CD4-positive, alpha-beta T cell treated with Interleukin-6 for 4 hours (primary cell): Measurements from ENCODE around the gene PSTPIP1.

Experiments
- DNase-seq: peaks from one replicate; pipeline ENCODE4 v3.0.0-alpha.2; 2020; ENCODE audit warnings: mixed read lengths

The PSTPIP1 gene

GRCh38 chr15:77001966-77002365, 7.0 kb downstream of the PSTPIP1 start:
- no peak for DNase-seq

- DNase-seq = no peak
These were observed 7.5 kb downstream of the PSTPIP1 start for GRCh38 chr15:77002436-77002835.

- peak; percentile 79 for DNase-seq
These were observed 8.3 kb downstream of the PSTPIP1 start for GRCh38 chr15:77002954-77003912.

DNA sequence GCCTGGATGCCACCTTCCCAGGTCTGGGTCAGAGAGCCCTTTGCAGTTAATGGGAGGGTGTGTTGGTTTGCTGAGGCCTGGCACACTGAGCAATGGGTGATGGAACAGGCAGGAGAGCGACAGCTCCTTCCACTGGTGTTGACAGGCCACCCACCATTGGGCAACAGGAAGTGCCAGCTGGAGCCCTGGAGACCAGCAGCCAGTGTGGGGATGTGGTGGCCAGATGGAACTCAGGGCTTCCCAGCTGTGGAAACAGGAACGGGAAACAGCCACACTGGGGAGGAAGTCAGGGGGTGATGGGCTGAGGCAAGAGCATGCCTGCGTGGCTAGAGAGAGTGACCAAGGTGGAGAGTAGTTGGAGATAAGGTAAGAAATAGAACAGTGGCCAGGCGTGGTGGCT, 9.3 kb downstream of the PSTPIP1 start:
- no peak for DNase-seq

DNA sequence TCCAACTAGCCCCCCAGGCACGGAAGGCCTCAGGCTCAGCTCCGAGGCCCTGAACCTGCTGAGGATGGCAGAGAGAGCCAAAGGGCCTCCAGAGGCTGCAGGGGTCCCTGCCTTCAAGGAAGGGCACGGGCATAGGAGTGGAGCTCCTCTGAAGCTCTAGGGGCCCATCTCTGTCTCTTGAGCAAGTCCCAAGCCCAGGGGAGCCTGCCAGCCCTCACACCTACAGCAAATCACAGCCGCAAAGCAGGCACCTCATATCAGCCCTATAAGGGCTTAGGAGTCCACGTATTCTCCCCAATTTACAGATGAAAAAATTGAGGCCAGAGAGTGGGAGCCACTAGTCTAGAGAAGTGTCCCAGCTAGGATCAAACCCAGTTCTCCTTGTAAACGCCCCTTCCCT, 14.2 kb downstream of the PSTPIP1 start:
- no peak for DNase-seq

DNA sequence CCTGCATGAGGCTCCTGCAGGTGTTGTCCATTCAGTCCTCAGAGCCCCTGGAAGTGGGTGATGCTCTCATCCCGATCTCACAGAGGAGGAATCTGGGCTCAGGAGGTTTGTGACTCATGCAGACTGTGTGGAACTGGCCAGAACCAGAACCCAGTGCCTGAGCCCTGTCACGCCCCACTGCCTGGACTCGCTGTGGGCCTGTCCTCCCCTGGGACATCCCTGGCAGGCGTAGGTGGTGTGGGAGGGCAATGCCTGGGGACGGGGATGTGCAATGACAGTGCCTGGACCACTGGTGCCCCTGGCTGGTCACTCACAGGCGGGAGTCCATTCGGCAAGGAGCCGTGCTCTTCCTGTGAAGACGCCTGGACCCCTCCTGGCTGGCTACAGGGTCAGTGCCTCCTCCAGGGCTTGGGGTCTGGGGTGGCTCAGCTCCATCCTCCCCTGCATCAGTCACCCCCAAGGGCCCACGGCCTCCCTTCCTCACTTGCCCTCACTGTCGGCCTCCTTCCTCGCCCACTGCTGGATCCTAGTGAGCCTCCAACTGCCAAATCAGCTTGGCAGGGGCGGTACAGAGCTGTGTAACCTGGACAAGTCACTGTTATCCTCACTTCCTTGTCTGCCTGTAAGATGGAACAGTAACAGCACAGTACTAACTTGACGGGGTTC, 14.9 kb downstream of the PSTPIP1 start:
- no peak for DNase-seq

GRCh38 chr15:77010312-77010686, 15.4 kb downstream of the PSTPIP1 start:
- DNase-seq = no peak

DNA sequence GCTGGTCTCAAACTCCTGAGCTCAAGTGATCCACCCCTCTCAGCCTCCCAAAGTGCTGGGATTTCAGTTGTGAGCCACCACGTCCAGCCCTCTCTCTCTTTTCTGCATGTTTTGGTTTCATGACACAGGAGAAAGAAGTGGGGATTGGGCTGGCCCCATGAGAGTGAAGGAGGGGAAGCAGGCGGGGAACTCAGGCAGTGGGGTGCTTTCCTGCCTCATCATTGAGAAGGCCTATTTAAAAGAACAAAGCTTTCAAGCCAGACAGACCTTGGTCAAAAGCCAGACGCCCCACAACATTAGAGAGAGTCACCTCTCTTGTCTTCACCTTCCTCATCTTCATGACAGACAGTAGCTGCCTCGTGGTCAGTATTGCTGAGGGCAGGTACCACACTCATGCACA, 15.9 kb downstream of the PSTPIP1 start:
- DNase-seq = peak; percentile 41

DNA sequence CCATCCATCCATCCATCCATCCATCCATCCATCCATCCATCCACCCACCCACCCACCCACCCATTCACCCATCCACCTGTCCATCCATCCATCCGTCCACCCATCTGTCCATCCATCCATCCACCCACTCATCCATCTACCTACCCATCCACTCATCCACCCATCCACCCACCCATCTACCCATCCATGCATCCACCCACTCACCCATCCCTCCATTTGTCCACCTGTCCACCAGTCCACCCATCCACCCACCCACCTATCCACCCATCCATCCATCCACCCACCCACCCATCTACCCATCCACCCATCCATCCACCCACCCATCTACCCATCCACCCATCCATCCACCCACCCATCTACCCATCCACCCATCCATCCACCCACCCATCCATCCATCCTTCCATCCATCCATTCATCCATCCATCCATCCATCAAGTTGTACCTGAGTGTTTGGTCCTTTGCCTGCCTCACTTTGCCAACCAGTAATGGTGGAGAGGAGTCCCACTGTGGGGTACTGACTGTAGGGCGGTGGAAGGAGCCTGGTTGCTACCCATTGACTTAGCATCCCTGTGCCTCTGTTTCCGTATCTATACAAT, 17.3 kb downstream of the PSTPIP1 start:
- no peak for DNase-seq

- DNase-seq = peak; percentile 70
These were observed 17.9 kb downstream of the PSTPIP1 start for GRCh38 chr15:77012868-77013267.

DNA sequence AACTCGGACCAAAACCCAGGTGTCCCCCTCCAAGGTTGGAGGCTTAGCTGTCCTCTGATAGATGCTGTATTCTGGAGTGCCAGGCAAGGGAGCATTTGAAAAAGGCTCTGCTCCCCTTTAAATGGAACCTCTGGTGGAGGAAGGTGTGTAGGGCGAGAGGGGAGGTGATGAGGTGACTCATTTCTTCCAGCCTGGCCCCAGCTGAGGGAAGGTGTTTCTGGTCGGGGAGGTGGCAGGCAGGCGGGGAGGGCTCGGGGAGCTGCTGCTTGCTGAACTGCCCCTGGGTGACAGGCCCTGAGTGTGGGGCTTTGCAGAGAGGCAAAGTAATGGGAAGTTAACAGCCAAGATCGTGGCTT, 18.8 kb downstream of the PSTPIP1 start:
- peak; percentile 90 for DNase-seq

GRCh38 chr15:77014132-77015081, 19.5 kb downstream of the PSTPIP1 start:
- no peak for DNase-seq

DNA sequence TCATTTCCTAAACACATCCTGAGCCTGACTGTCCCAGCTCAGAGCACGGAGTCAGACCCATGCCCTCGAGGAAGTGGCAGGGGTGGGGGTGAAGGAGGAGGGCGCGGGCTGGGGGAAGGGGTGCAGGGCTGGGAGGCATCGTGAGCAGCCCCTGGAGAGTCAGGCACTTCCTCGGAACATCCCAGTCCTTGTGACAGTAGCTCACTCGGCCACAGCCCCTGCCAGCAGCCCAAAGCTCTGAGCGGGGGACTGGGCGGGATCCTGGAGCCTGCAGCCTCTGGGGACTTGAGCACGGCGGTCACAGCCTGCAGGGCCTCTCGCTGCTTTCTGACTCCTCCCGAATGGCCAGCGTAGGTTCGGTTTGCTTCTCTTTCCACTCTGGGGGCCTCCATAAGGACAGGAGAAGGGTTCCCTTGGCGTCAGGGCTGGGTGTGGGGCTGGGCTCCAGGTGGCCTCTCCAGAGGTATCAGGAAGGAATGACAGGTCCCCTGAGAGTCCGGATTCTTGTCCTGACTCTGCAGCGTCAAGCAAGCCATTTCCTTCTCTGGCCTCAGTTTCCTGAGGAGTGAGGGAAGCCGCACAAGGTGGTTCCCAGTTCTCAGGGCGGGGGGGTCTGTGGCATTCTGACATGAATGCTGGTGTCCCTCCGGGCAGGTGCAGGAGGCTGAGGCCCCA, 20.9 kb downstream of the PSTPIP1 start:
- DNase-seq = peak; percentile 25

GRCh38 chr15:77016321-77016695, 21.4 kb downstream of the PSTPIP1 start:
- DNase-seq = no peak

- no peak for DNase-seq
These were observed 22.2 kb downstream of the PSTPIP1 start for GRCh38 chr15:77017091-77017660.

GRCh38 chr15:77017761-77018720, 23.1 kb downstream of the PSTPIP1 start:
- no peak for DNase-seq

GRCh38 chr15:77018796-77019505, 24.0 kb downstream of the PSTPIP1 start:
- no peak for DNase-seq

DNA sequence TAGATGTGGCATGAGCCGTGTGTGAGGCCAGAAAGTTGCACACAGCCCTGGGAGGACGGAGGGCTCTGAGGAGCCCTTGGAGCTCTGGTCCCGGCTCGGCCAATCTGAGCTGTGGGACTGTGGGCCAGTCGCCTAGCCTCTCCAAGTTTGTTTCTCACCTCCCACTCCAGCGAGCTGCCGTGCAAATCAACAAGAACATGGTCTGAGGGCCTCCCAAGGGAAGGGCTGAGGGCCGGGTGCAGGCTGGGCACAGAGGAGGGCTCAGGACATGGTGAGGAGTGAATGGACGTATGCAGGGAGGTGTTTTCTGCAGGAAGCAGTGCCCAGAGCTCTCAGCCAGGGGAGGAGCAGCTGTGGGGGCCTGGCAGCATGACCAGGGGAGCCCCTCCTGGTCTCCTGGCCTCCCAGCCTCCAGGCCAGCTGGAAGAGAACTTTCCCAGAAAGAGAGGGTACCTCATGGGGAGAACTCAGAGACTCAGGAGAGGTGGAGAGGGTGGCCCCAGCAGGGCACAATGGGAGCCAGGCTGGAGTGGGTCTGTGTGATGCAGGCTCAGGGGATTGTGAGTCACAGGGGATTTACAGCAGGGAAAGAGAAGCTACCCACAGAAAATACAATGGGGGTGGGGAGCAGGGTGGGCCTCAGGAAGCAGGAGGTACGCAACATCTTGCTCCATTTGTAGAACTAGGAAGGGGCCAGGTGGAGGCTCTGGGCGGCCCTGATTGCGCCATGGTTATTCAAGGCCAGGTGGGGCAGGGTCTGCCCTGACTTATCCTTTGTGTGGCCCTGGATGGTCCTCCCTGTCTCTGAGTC, 24.8 kb downstream of the PSTPIP1 start:
- DNase-seq = peak; percentile 22
